Activated CD8-positive, alpha-beta memory T cell treated with anti-CD3 and anti-CD28 coated beads for 24 hours (primary cell): ENCODE results near the gene EXOC6.
"Not testable (repeated sequence)": the region's sequence is repeated elsewhere in the genome, so short reads cannot be mapped to it uniquely, and the experiment has no call there.

ENCODE experiments used
- DNase-seq: peaks from one replicate; pipeline ENCODE4 v3.0.0-alpha.2; 2020

EXOC6 gene

DNA sequence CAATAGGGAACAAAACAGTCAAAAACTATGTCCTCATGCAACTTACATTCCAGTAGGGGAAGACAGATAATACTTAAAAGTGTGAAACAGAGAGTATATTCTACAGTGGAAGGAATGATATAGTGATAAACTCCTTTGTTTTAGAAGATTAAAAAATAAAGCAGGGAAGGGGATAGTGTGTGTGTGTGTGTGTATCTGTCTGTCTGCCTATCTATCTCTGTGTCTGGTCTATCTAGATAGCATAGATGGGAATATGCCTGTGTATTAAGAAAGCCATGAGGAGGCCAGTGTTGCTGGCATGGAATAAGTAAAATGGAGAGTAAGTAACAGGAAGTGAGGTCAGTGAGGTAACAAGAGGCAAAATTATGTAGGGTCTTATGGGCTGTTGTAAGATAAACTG is 42.2 kb downstream of the EXOC6 start:
- no peak for DNase-seq

DNA sequence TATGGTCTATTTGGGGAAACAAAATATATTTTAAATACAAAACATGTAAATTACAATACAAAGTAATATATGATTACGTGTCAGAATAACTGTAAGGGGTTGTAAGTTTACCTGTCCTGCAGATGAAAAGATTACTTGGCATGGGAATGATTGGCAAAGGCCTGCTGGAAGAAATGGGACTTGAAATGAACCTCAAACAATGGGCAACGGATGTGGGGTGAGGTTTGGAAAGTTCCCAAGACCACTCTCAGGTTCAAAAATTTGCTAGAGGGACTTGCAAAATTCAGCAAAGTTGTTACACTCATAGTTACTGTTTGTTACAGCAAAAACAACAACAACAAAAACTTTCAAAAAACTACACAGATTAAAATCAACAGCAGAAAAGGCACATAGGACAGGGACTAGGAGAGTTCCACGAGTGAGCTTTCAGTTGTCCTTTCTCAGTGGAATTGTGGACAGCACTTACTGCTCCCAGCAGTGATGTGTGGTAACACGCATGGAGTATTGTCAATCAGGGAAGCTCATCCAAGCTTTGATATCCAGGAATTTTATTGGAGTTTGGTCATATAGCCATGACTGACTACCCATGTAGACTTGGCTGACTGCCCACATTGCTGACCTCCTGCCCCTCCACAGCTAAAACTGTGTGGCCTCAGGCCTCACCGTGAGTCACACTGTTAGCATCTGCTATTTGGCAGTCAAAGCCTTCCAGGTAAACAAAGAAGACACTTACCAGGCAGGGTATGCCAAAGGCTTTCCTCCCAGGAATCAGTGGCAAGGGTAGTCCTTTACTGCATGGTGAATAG is 43.8 kb downstream of the EXOC6 start:
- no peak for DNase-seq

GRCh38 chr10:92892691-92893054 is 44.4 kb downstream of the EXOC6 start:
- no peak for DNase-seq

- no peak for DNase-seq
These were observed 45.8 kb downstream of the EXOC6 start for GRCh38 chr10:92894081-92894655.

GRCh38 chr10:92897916-92898315 is 49.6 kb downstream of the EXOC6 start:
- DNase-seq = no peak

GRCh38 chr10:92901819-92902251 is 53.5 kb downstream of the EXOC6 start:
- DNase-seq = no peak

DNA sequence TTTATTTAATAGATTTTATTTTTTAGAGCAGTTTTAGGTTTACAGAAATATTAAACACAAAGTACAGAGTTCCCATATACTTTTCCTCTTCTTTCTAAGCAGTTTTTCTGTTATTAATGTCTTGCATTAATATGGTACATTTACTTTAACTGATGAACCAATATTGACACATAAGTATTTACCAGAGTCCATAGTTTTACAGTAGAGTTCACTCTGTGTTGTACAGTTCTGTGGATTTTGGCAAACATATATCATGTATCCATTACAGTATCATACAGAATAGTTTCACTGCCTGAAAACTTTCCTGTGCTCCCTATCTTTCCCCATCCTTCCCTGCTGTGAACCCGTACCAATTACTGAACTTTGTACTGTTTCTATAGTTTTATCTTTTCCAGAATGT is 55.3 kb downstream of the EXOC6 start:
- no peak for DNase-seq

GRCh38 chr10:92907280-92907679 is 59.0 kb downstream of the EXOC6 start:
- no peak for DNase-seq

DNA sequence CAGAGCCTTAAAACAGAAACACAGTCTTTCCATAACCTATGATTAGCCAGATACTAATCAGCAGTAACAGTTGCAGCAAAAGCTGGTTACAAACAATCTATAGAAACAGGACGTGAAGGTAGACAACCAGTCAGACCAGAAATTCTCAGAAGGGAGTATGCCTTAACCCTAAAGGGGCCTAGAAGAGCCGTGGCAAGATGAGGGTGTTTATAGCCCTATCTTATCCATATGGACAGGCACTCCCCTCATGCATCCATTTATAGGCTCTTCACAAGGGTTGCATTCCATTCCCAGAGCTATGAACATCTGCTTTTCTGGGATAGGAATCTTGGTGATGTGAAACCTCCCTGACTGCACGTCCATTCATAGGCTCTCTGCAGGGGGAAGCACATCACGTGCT is 64.3 kb downstream of the EXOC6 start:
- DNase-seq = not testable (repeated sequence)

DNA sequence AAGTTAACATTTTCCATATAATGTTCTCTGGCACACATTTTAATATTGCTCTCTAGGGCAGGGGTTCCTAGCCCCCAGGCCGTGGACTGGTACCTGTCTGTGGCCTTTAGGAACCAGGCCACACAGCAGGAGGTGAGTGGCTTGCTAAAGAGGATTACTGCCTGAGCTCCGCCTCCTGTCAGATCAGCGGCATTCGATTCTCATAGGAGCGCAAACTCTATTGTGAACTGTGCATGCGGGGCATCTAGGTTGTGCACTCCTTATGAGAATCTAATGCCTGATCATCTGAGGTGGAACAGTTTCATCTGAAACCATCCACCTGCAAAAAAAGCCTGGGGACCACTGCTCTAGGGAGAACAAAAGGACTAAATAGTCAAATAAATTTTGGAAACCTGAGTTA is 65.7 kb downstream of the EXOC6 start:
- DNase-seq = no peak

GRCh38 chr10:92914478-92915325 is 66.4 kb downstream of the EXOC6 start:
- peak; percentile 62 for DNase-seq

DNA sequence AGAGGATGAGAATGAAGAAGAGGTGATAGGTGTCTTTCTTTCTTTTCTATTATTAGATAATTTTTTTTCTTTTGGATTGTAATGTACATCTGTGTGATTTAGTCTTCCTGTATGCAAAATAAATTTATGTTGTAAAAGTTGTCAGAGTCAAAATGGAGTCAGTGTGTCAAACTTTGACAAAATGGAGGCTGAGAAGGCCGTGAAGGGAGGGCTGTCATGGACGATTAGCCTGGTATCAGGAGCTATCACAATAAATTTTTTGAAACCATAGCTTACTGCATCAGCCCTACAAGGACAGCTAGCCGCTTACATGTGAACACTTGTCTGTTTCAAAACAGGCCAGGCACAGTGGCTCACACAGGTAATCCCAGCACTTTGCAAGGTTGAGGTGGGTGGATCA is 67.6 kb downstream of the EXOC6 start:
- no peak for DNase-seq

- no peak for DNase-seq
These were observed 68.1 kb downstream of the EXOC6 start for GRCh38 chr10:92916433-92916832.

DNA sequence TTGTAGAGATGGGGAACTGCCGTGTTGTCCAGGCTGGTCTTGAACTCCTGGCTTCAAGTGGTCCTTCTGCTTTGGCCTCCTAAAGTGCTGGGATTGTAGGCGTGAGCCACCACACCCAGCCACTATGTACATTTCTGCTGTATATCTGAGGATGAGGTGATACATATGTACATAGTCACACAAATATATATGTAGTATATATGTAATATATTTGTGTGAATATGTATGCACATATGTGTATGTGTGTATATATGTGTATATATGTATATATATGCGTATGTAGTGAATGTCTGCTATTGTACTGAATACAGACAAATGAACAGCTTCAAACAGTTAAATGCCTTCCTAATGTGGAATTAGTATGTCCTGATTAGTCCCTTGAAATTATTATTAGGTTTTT is 70.3 kb downstream of the EXOC6 start:
- DNase-seq = no peak

GRCh38 chr10:92920866-92921265 is 72.5 kb downstream of the EXOC6 start:
- no peak for DNase-seq

DNA sequence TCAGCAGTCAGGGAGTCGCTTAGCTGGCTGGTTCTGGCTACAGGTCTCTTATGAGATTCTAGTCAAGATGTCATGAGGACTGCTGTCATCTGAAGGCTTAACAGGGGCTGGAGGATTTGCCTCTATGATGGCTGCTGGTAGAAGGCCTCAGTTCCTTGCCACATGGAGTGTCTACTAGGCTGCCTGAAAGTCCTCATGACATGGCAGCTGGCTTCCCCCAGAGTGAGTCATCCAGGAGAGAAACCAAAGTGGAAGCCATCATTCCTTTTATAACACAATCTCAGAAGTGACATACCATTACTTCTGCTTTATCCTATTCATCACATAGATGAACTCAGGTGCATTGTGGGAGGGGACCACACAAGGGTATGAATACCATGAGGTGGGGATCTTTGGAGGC is 75.1 kb downstream of the EXOC6 start:
- no peak for DNase-seq

DNA sequence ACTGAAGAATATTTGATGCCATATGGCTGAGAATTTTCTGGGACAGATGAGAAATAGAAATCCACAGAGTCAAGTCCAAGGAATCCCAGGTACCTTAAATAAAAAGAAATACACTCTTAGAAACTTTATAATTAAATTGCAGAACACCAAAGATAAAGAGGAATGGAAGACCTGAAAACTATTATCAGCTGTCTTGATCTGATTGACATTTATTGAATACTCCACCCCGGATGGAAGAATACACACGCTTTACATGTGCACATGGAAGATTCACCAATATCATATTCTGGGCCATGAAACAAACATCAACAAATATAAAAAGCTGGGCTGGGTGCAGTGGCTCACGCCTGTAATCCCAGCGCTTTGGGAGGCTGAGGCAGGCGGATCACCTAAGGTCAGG is 81.6 kb downstream of the EXOC6 start:
- DNase-seq = no peak

- no peak for DNase-seq
These were observed 83.3 kb downstream of the EXOC6 start for GRCh38 chr10:92931597-92931996.

DNA sequence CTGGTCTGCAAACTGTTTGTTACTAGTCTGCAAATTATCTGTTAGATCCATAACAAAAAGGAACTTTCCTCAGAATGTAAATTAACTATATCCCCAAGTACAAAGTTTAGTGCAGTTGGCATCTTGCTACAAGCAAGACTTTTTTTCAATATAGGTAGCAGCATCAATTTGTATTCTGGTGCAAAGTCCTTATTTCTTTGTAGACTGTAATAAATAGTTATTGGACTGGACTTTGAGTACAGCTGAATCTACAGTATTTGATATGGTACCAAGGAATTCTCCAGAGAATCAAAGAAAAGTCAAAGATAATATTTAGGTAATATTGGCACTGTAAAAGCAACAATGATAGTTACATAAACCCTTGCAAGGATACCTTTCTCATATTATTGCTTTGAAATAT is 89.6 kb downstream of the EXOC6 start:
- no peak for DNase-seq

DNA sequence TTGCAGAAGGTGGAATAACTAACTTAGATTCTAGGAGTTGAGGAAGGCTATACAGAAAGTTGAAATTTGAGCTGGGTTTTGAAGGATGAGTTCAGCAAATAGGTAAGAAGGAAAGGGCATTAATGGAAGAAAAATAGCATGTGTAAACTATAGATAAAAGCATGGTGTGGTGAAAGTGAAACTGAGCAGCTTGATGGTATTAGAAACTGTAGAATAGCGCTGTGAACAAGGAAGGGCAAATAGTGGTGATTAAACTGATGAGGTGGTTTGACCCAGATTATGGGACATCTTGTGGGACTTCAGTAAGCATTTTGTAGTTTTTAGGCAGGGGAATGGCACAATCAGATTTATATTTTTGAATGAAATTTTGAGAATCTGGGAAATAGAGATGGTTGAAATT is 90.5 kb downstream of the EXOC6 start:
- no peak for DNase-seq

- DNase-seq = no peak
These were observed 93.9 kb downstream of the EXOC6 start for GRCh38 chr10:92942226-92942625.

DNA sequence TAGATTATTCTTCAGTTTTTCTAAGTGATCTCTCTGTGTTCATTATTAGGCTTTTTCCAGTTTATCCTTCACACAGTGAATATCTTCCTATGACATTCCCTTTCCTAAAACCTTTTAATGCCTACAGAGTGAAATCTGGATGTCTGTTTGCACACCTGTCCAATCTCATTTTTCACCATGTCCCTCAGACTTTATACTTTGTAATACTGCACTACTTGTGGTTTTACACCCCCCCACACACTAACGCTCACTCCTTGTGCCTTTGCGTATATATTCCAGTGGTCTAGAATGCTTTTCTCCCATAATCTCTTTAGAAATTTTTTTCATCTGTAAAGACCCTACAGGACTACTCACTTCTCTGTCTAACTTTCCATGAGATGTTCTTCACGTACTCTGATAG is 98.2 kb downstream of the EXOC6 start:
- DNase-seq = no peak

DNA sequence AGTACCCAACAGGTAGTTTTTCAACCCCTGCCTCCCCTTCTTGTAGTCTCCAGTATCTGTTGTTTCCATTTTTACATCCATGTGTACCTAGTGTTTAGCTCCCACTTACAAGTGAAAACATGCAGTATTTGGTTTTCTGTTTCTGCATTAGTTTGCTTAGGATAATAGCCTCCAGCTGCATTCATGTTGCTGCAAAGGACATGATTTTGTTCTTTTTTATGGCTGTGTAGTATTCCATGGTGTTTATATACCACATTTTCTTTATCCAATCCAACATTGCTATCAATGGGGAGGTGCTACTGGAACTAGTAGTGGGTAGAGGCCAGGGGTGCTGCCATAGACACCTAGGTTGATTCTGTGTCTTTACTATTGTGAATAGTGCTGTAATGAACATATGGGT is 104.3 kb downstream of the EXOC6 start:
- not testable (repeated sequence) for DNase-seq
